Mesenchymal stem cell (in vitro differentiated cells and primary cell): ENCODE results near the gene TRIP13.

Experiments used
- DNase-seq: peaks from one replicate; pipeline ENCODE4 v3.0.0-alpha.2; 2013
- H2AFZ ChIP-seq: one replicate; pipeline ENCODE4 v1.6.1; 2013; ENCODE audit warnings: low read depth, mild to moderate bottlenecking, control low read depth, inconsistent platforms, low read length, moderate library complexity
- H2AK5ac ChIP-seq: 2 replicates; pipeline ENCODE4 v1.6.1; 2013; ENCODE audit warnings: low read length, moderate library complexity, mild to moderate bottlenecking, inconsistent platforms; ENCODE audit not compliant: severe bottlenecking
- H2BK120ac ChIP-seq: one replicate; pipeline ENCODE4 v1.6.1; 2013; ENCODE audit warnings: low read depth, mild to moderate bottlenecking, inconsistent platforms, low read length, moderate library complexity
- H2BK12ac ChIP-seq, 2 experiments: one replicate each; pipeline ENCODE4 v1.6.1; 2013; ENCODE audit warnings: inconsistent platforms in 2 of 2, low read length in 2 of 2, mild to moderate bottlenecking in 2 of 2, moderate library complexity in 2 of 2, control low read depth in 1 of 2
- H2BK15ac ChIP-seq: one replicate; pipeline ENCODE4 v1.6.1; 2013; ENCODE audit warnings: mild to moderate bottlenecking, low read depth, inconsistent platforms; ENCODE audit not compliant: poor library complexity, severe bottlenecking
- H2BK5ac ChIP-seq: 2 replicates; pipeline ENCODE4 v1.6.1; 2013; ENCODE audit warnings: low read depth, mild to moderate bottlenecking, low read length, control low read depth, inconsistent platforms; ENCODE audit not compliant: poor library complexity, severe bottlenecking
- H3K14ac ChIP-seq, 2 experiments: one replicate each; pipeline ENCODE4 v1.6.1; 2013; ENCODE audit warnings: inconsistent platforms in 2 of 2, low read length in 2 of 2, control low read depth in 1 of 2, mild to moderate bottlenecking in 1 of 2, moderate library complexity in 1 of 2
- H3K18ac ChIP-seq, 2 experiments: one replicate each; pipeline ENCODE4 v1.6.1; 2013; ENCODE audit warnings: inconsistent platforms in 2 of 2, low read length in 2 of 2, control low read depth in 1 of 2, low read depth in 1 of 2, mild to moderate bottlenecking in 1 of 2
- H3K23ac ChIP-seq, 2 experiments: one replicate each; pipeline ENCODE4 v1.6.1; 2013; ENCODE audit warnings: inconsistent platforms in 2 of 2, low read length in 2 of 2, mild to moderate bottlenecking in 2 of 2, moderate library complexity in 2 of 2, control low read depth in 1 of 2
- H3K27ac ChIP-seq: 2 replicates; pipeline ENCODE4 v1.5.1; 2013; ENCODE audit warnings: mild to moderate bottlenecking, moderate library complexity, low read length, control low read depth, inconsistent platforms; ENCODE audit not compliant: poor library complexity, severe bottlenecking
- H3K27me3 ChIP-seq, 2 experiments: 2 replicates each; pipeline versions ENCODE4 v1.6.1 to v1.7.0; 2013; ENCODE audit warnings: low read length in 2 of 2, mild to moderate bottlenecking in 2 of 2, moderate library complexity in 2 of 2, control low read depth in 1 of 2, inconsistent platforms in 1 of 2; ENCODE audit not compliant: control insufficient read depth in 1 of 2, insufficient read depth in 1 of 2
- H3K36me3 ChIP-seq, 2 experiments: 2 replicates each; pipeline versions ENCODE4 v1.6.1 to v1.7.0; 2013; ENCODE audit warnings: low read length in 2 of 2, control low read depth in 1 of 2, inconsistent platforms in 1 of 2, low read depth in 1 of 2, mild to moderate bottlenecking in 1 of 2; ENCODE audit not compliant: insufficient read depth in 2 of 2, control insufficient read depth in 1 of 2
- H3K4ac ChIP-seq, 2 experiments: one replicate each; pipeline ENCODE4 v1.6.1; 2013; ENCODE audit warnings: inconsistent platforms in 2 of 2, low read length in 2 of 2, mild to moderate bottlenecking in 2 of 2, moderate library complexity in 2 of 2, control low read depth in 1 of 2, low read depth in 1 of 2
- H3K4me1 ChIP-seq: 2 replicates; pipeline ENCODE4 v1.6.1; 2013; ENCODE audit warnings: low read depth, low read length, control low read depth; ENCODE audit not compliant: control insufficient read depth, insufficient read depth
- H3K4me2 ChIP-seq: 2 replicates; pipeline ENCODE4 v1.6.1; 2013; ENCODE audit warnings: low read length, mild to moderate bottlenecking, inconsistent platforms; ENCODE audit not compliant: poor library complexity, severe bottlenecking
- H3K4me3 ChIP-seq, 2 experiments: 2 replicates each; pipeline versions ENCODE4 v1.5.1 to v1.7.0; 2013; ENCODE audit warnings: low read length in 2 of 2, mild to moderate bottlenecking in 2 of 2, control low read depth in 1 of 2, low read depth in 1 of 2; ENCODE audit not compliant: insufficient read depth in 1 of 2
- H3K79me1 ChIP-seq: replicated peaks from 2 replicates; pipeline ENCODE4 v1.6.1; 2013; ENCODE audit warnings: mild to moderate bottlenecking, control low read depth, low read length, inconsistent platforms; ENCODE audit not compliant: poor library complexity, severe bottlenecking
- H3K9ac ChIP-seq: 2 replicates; pipeline ENCODE4 v1.7.0; 2013; ENCODE audit warnings: mild to moderate bottlenecking, low read length, moderate library complexity
- H3K9me3 ChIP-seq: 2 replicates; pipeline ENCODE4 v1.7.0; 2013; ENCODE audit warnings: mild to moderate bottlenecking, low read length; ENCODE audit not compliant: control insufficient read depth
- H4K8ac ChIP-seq: one replicate; pipeline ENCODE4 v1.6.1; 2013; ENCODE audit warnings: inconsistent platforms, mild to moderate bottlenecking, low read length, moderate library complexity
- H4K91ac ChIP-seq: one replicate; pipeline ENCODE4 v1.6.1; 2013; ENCODE audit warnings: mild to moderate bottlenecking, low read length, inconsistent platforms
- WGBS: methylation state at CpG from one replicate; pipeline ENCODE4 v1.1.7; 2013; ENCODE audit warnings: mixed read lengths; 5-methylcytosine and 5-hydroxymethylcytosine counted together

Gene TRIP13

DNA sequence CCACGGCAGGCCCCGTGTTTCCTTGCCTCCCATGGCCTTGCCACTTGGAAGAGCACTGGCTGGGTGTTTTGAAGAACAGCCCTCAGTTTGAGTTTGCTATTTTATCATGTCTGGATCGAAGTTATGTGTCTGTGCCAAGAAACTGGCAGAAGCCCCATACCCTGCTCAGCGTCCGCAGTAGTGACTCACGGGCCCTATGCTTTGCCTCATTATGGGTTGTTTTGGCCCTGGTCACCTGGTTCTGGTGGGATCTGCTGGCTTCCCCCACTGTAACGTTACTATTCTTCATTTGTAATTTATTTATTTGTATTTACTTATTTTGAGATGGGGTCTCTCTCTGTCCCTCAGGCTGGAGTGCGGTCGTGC lies 73.6 kb downstream of the TRIP13 start:
- H3K4me3 ChIP-seq: no peak overlapping the region

DNA sequence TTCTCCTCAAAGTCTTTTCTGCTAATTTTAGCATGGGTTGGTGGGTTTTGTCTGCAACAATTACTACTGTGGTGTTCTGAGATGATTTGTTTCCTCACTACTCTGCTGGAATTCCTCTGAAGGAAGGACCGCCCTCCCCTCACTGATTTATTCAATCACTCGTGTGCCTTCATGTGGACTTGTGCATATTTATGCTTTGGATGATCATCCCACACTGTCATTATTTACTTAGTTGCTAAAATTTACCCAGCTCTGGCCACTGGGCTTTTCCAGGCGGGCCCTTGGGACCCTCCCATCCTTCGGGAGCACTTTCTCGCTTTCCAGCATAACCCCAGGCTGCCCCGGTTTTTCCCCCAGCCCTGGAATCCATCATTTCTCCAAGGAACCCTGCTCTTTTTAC lies 74.3 kb downstream of the TRIP13 start:
- Histone ChIP-seq H2BK12ac (no peak overlapping the region), H2BK15ac (no peak overlapping the region), H3K27ac (no peak overlapping the region), H2BK5ac (no peak overlapping the region), H3K4me2 (no peak overlapping the region), H3K79me1 (no peaks in the 10 kb centered on the region), H3K9me3 (peaks cover 7% of the 10 kb centered on the region), H4K91ac (no peak overlapping the region), H4K8ac (no peak overlapping the region), H3K27me3 (peaks cover 82 to 84% of the 10 kb centered on the region in 2 experiments), H3K14ac (no peak overlapping the region), H3K23ac (no peak overlapping the region), H3K4me1 (no peaks in the 10 kb centered on the region), H2AFZ (no peak overlapping the region), H3K9ac (no peak overlapping the region), H3K36me3 (no peaks in the 10 kb centered on the region), H2AK5ac (no peak overlapping the region), H2BK120ac (no peak overlapping the region), H3K18ac (no peak overlapping the region), H3K4ac (no peak overlapping the region), H3K4me3 (no peak overlapping the region)
- no peak for DNase-seq
- 85% methylated on average over 6 of the region's 6 CpGs for WGBS

More for the DNA sequence above, 73.6 kb downstream of the TRIP13 start:
- Histone ChIP-seq H3K27ac (no peak overlapping the region), H2BK12ac (no peak overlapping the region), H3K27me3 (peaks cover 81 to 86% of the 10 kb centered on the region in 2 experiments), H2BK15ac (no peak overlapping the region), H3K18ac (no peak overlapping the region), H3K4me1 (no peaks in the 10 kb centered on the region), H3K14ac (no peak overlapping the region), H2BK5ac (no peak overlapping the region), H3K79me1 (no peaks in the 10 kb centered on the region), H2AK5ac (no peak overlapping the region), H3K4ac (no peak overlapping the region), H4K8ac (no peak overlapping the region), H3K36me3 (no peaks in the 10 kb centered on the region), H4K91ac (no peak overlapping the region), H3K4me2 (no peak overlapping the region), H2BK120ac (no peak overlapping the region), H3K9ac (no peak overlapping the region), H2AFZ (no peak overlapping the region), H3K9me3 (peaks cover under 1% of the 10 kb centered on the region), H3K23ac (no peak overlapping the region)
- no peak for DNase-seq
- WGBS: 84% methylated on average over 8 of the region's 9 CpGs
